ENCODE measurements around the gene IYD.
A peak's percentile ranks its signal among the peaks of the same experiment; 100 is the strongest.

Gene IYD

GRCh38 chr6:150417899-150418826, 49.4 kb downstream of the IYD start:
- H3K9ac ChIP-seq: no peak overlapping the region
- no peaks in the 10 kb centered on the region for H3K27me3 ChIP-seq (ENCODE audit: control insufficient read depth, insufficient read depth, low read length)
- peak overlapping the region; percentile 73 for H3K27ac ChIP-seq

GRCh38 chr6:150418827-150419594, 50.2 kb downstream of the IYD start:
- Histone ChIP-seq H3K4me2 (ENCODE audit: low read length) (peak overlapping the region; percentile 70), H3K36me3 (ENCODE audit: control insufficient read depth, insufficient read depth, low read length) (no peaks in the 10 kb centered on the region), H3K4me1 (peaks cover 3% of the 10 kb centered on the region), H3K9ac (no peak overlapping the region), H3K27ac (peak overlapping the region; percentile 73), H3K27me3 (ENCODE audit: control insufficient read depth, insufficient read depth, low read length) (no peaks in the 10 kb centered on the region), H3K79me2 (peaks cover 3% of the 10 kb centered on the region), H2AFZ (peak overlapping the region; percentile 85), H3K4me3 (ENCODE audit: low read depth, low read length) (peak overlapping the region; percentile 47), H3K9me3 (ENCODE audit: control insufficient read depth, low read length) (no peaks in the 10 kb centered on the region)
- TF ChIP-seq CTCF (IDR thresholded peaks at IDR 0.05): peak; percentile 90

More at GRCh38 chr6:150417899-150418826, 49.4 kb downstream of the IYD start:
- Histone ChIP-seq H3K4me3 (ENCODE audit: low read depth, low read length) (peak overlapping the region; percentile 3), H2AFZ (peak overlapping the region; percentile 85), H3K4me2 (ENCODE audit: low read length) (peak overlapping the region; percentile 70), H3K9me3 (ENCODE audit: control insufficient read depth, low read length) (no peaks in the 10 kb centered on the region), H3K4me1 (peaks cover 3% of the 10 kb centered on the region), H3K79me2 (peaks cover 3% of the 10 kb centered on the region), H3K36me3 (ENCODE audit: control insufficient read depth, insufficient read depth, low read length) (no peaks in the 10 kb centered on the region)
- TF ChIP-seq CTCF (IDR thresholded peaks at IDR 0.05): peak; percentile 83

- Histone ChIP-seq H3K36me3 (ENCODE audit: control insufficient read depth, insufficient read depth, low read length) (no peaks in the 10 kb centered on the region), H3K9me3 (ENCODE audit: control insufficient read depth, low read length) (no peaks in the 10 kb centered on the region), H3K4me1 (peaks cover 3% of the 10 kb centered on the region), H3K9ac (no peak overlapping the region), H3K27me3 (ENCODE audit: control insufficient read depth, insufficient read depth, low read length) (no peaks in the 10 kb centered on the region), H3K4me3 (ENCODE audit: low read depth, low read length) (no peak overlapping the region), H3K79me2 (peaks cover 3% of the 10 kb centered on the region), H2AFZ (no peak overlapping the region), H3K27ac (no peak overlapping the region), H3K4me2 (ENCODE audit: low read length) (no peak overlapping the region)
- no peak for TF ChIP-seq CTCF (IDR thresholded peaks at IDR 0.05)
Observed at GRCh38 chr6:150420428-150420827, 51.6 kb downstream of the IYD start.

DNA sequence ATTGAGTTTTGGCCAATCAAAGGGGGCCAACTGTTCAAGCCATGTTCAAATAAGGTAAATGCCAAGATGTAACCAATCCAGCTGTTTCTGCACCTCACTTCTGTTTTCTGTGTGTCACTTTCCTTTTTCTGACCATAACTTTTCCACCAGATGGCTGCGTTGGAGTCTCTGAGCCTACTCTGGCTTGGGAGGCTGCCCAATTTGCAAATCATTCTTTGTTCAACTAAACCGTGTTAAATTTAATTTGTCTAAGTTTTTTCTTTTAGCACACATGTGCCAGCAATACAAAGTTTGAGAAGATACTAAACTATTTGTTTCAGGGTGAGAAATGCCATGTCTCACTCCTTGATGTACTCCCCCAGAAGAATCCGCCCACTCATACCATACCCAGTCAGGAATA, 52.1 kb downstream of the IYD start:
- no peaks in the 10 kb centered on the region for H3K36me3 ChIP-seq (ENCODE audit: control insufficient read depth, insufficient read depth, low read length)
- peaks cover 3% of the 10 kb centered on the region for H3K4me1 ChIP-seq
- H2AFZ ChIP-seq: no peak overlapping the region
- H3K9ac ChIP-seq: no peak overlapping the region
- no peak for TF ChIP-seq CTCF (IDR thresholded peaks at IDR 0.05)
- no peak overlapping the region for H3K4me2 ChIP-seq (ENCODE audit: low read length)
- no peaks in the 10 kb centered on the region for H3K9me3 ChIP-seq (ENCODE audit: control insufficient read depth, low read length)
- H3K27ac ChIP-seq: no peak overlapping the region
- no peak overlapping the region for H3K4me3 ChIP-seq (ENCODE audit: low read depth, low read length)
- H3K27me3 ChIP-seq (ENCODE audit: control insufficient read depth, insufficient read depth, low read length): no peaks in the 10 kb centered on the region
- H3K79me2 ChIP-seq: peaks cover 3% of the 10 kb centered on the region
